ENCODE results near the gene TIMM22.

Gene TIMM22

GRCh38 chr17:1022278-1023024 is 25.5 kb downstream of the TIMM22 start:
- DNase-seq = no peak

GRCh38 chr17:1024076-1024475 is 27.1 kb downstream of the TIMM22 start:
- DNase-seq = no peak

GRCh38 chr17:1025733-1026598 is 29.0 kb downstream of the TIMM22 start:
- no peak for DNase-seq

GRCh38 chr17:1026599-1026975 is 29.7 kb downstream of the TIMM22 start:
- DNase-seq = no peak

GRCh38 chr17:1027044-1027443 is 30.1 kb downstream of the TIMM22 start:
- no peak for DNase-seq

- no peak for DNase-seq
Measured at GRCh38 chr17:1029196-1029921, 32.4 kb downstream of the TIMM22 start.

GRCh38 chr17:1029922-1030644 is 33.2 kb downstream of the TIMM22 start:
- no peak for DNase-seq

- no peak for DNase-seq
Measured at GRCh38 chr17:1030684-1031532, 34.0 kb downstream of the TIMM22 start.

- no peak for DNase-seq
Measured at GRCh38 chr17:1031711-1032110, 34.8 kb downstream of the TIMM22 start.

GRCh38 chr17:1032391-1032790 is 35.5 kb downstream of the TIMM22 start:
- no peak for DNase-seq

GRCh38 chr17:1033503-1033902 is 36.6 kb downstream of the TIMM22 start:
- DNase-seq = no peak

GRCh38 chr17:1034652-1035210 is 37.8 kb downstream of the TIMM22 start:
- no peak for DNase-seq

GRCh38 chr17:1035546-1036170 is 38.7 kb downstream of the TIMM22 start:
- no peak for DNase-seq

- DNase-seq = no peak
Measured at GRCh38 chr17:1036171-1036844, 39.4 kb downstream of the TIMM22 start.

GRCh38 chr17:1036845-1037237 is 39.9 kb downstream of the TIMM22 start:
- DNase-seq = no peak

- no peak for DNase-seq
Measured at GRCh38 chr17:1037238-1037879, 40.4 kb downstream of the TIMM22 start.

GRCh38 chr17:1038459-1039122 is 41.7 kb downstream of the TIMM22 start:
- DNase-seq = no peak

- DNase-seq = no peak
Measured at GRCh38 chr17:1039123-1039507, 42.2 kb downstream of the TIMM22 start.

GRCh38 chr17:1039511-1040215 is 42.7 kb downstream of the TIMM22 start:
- DNase-seq = no peak

All from CD4-positive, alpha-beta T cell treated with Interleukin-6 for 4 hours (primary cell).